LHCN-M2 (cell line): Measurements from ENCODE around the gene SP140L. TPM values are rescaled to one million over a fixed set of nuclear protein-coding genes. Genes with fewer than 3 reads are reported as not detected.
"Not testable (repeated sequence)": the region's sequence is repeated elsewhere in the genome, so short reads cannot be mapped to it uniquely, and the experiment has no call there.

Experiments used
- DNase-seq: peaks from one replicate; pipeline ENCODE4 v3.0.0-alpha.2; 2012; ENCODE audit warnings: low read depth
- total RNA-seq: library from RNA; depleted of rRNA; stranded (reverse); fragments of >200 nt; gene quantifications from 2 replicates; pipeline ENCODE4 v1.2.3, GENCODE V29; 2014

The SP140L gene
- total RNA-seq, 1 experiment from 2014 or later, result 25.4 TPM

GRCh38 chr2:230417436-230417835, 90.4 kb downstream of the SP140L start:
- DNase-seq, result no peak

GRCh38 chr2:230418341-230419016, 91.5 kb downstream of the SP140L start:
- peak; percentile 70 for DNase-seq

DNA sequence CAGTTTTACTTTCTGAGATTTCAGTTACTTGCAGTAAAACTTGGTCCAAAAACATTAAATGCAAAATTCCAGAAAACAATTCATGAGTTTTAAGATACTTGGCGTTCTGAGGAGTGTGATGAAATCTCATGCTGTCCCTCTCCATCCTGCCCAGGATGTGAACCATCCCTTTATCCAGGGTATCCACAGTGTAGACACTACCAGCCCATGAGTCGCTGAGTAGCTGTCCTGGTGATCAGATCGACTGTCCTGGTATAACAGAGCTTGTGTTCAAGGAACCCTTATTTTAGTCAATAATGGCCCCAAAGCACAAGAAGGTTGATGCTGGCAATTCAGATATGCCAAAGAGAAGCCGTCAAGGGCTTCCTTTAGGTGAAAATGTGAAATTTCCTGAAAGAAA, 92.2 kb downstream of the SP140L start:
- no peak for DNase-seq

DNA sequence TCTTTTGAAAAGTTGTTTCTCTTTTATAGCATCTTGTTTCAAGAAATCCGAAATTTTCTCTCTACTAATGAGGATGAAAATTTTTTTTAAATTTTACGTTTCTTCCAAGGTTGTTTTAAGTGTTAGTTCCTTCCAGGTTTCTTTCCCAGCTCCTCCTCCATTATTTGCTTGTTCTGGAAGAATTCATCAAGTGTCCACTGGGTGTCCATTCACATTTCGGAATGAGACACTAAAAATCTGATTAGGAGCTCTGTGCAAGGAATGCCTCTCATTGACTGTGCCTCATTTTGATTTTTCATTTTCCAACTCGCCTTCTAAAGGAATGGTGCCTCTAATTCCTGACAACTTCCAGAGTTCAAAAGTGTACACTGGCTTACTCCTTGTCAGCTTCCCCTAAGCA, 95.2 kb downstream of the SP140L start:
- no peak for DNase-seq

DNA sequence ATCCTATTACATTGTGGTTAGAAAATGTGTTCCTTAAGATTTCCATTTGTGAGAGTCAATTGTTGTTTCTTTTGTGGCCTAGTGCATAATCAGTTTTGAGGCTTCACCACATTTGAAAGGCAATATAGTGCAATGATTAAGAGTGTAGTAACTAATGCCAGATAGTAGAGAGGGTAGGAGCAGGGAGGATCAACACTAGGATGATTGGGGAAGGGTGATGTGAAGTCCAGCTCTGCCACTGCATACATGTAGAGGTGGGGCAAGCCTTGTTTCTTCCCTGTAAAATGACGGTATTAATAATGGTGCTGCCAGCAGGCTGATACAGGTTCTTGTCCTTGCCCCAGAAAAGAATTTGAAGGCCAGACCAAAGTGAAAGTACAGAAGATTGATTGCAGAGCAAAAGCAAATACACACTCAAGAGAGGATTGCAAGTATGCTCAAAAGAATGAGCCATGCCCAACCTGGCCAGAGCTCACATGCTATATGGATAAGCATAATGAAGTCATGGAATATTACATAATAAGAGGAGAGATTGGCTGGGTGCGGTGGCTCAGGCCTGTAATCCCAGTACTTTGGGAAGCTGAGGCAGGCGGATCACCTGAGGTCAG, 97.0 kb downstream of the SP140L start:
- peak; percentile 60 for DNase-seq

DNA sequence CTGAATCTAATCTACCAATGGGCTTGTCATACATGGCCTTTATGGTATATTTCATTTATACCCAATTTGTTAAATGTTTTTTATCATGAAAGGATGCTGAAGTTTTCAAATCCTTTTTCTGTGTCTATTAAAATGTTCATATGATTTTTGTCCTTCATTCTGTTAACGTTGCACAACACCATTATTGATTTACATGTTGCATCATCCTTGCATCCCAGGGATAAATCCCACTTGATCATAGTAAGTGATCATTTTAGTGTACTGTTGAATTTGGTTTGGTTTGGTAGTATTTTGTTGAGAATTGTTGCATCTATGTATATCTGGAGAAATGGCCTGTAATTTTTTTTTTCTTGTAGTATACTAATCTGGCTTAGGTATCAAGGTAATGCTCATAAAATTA, 98.4 kb downstream of the SP140L start:
- no peak for DNase-seq

DNA sequence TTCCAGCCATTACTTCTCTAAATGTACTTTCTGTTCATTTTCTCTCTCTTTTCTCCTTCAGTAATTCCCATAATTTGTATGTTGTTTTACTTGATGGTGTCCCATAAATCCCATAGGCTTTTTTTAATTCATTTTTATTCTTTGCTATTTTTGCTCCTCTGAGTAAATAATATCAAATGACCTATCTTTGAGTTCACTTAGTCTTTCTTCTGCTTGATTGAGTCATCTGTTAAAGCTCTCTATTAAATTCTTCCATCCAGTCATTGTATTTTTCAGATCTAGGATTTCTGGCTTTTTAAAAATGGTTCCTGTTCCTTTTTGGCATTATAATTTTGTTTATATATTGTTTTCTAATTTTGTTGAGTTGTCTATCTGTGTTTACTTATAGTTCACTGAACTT, 102.5 kb downstream of the SP140L start:
- DNase-seq, result no peak

GRCh38 chr2:230430957-230431910, 104.2 kb downstream of the SP140L start:
- DNase-seq, result no peak

GRCh38 chr2:230434677-230435324, 107.8 kb downstream of the SP140L start:
- DNase-seq, result peak; percentile 14

- DNase-seq, result no peak
Measured at GRCh38 chr2:230435431-230435830, 108.4 kb downstream of the SP140L start.

GRCh38 chr2:230439121-230439520, 112.1 kb downstream of the SP140L start:
- not testable (repeated sequence) for DNase-seq

DNA sequence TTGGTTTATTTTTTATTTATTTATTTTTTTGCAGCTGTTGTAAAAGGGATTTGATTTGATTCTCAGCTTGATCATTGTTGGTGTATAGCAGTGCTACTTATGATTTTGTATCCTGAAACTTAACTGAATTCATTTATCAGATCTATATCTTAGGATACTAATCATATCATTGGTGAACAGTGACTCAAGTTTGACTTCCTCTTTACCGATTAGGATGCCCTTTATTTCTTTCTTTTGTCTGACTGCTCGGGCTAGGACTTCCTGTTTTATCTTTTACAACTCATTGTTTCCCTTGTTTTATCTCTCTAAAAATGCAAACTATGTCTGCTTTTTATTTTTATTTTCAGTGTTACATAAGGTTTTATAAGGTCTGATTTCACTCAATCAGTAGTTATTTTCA, 112.6 kb downstream of the SP140L start:
- no peak for DNase-seq

- peak; percentile 75 for DNase-seq
Measured at GRCh38 chr2:230441227-230441897, 114.4 kb downstream of the SP140L start.

- peak; percentile 71 for DNase-seq
Measured at GRCh38 chr2:230443541-230443940, 116.5 kb downstream of the SP140L start.

DNA sequence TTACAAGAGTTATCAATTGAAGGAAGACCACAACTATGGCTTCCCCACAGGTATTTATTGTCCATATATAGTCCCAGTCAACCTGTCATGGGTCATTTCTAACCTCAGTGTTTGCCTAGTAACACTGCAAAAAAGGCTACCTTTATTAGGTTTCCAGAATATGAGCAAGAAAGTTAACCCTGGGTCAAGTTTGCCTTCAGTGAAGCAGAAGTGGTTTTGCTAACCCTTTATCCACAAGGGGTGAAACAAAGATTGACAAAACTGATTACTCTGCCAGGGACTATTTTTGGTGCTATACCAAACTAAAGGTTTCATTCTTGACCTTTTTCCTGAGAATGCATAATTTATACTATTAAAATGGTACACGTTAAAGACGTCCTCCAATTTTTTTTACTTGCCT, 117.8 kb downstream of the SP140L start:
- no peak for DNase-seq

GRCh38 chr2:230447036-230447435, 120.0 kb downstream of the SP140L start:
- DNase-seq, result no peak

DNA sequence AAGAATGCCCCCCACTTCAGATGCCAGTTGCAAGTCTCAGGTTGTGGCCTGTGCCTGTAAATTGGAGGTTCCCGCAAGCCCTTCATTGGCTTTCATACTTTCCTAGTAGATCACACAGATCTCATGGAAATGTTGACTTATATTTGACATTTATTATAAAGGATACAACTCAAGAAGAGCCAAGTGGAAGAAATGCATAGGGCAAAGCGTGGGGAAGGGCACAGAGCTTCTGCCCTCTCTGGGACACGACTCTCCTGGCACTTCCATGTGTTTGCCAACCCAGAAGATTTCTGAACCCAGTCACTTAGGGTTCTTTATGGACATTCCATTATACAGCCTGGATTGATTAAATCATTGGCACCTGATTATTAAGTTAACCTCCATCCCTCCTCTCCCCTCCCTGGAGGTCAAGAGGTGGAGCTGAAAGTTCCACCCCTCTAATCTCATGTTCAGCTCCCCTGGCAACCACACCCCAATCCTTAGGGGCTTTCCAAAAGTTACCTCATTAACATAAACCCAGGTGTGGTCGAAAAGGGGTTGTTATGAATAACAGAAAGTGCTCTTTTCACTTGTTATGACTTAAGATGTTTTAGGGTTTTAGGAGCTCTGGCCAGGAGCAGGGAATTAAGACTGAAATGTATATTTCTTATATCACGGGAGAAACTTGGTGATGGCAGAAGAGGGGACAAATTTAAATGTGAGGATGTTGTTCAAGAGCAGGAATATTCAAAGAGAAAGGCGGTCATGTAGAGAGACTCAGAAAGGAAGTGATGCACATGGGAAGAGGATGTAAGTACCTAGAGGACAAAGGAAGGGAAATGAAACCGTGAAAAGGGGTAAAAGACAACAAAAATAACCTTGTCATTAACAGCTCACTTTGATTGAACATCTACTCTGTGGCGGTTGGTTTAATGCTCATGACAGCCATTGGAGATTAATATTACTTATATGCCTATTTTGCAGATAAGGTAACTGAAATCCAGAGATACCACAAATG, 120.8 kb downstream of the SP140L start:
- no peak for DNase-seq

GRCh38 chr2:230449901-230450467, 123.0 kb downstream of the SP140L start:
- no peak for DNase-seq

DNA sequence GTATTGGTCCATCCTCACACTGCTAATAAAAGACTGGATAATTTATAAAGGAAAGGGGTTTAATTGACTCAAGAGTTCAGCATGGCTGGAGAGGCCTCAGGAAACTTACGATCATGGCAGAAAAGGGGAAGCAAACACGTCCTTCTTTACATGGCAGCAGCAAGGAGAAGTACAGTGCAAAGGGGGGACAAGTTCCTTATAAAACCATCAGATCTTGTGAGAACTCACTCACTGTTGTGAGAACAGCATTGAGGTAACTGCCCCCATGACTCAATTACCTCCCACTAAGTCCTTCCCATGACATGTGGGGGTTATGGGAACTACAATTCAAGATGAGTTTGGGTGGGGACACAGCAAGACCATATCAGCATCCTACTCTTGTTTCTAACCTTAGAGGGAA, 126.0 kb downstream of the SP140L start:
- no peak for DNase-seq
